Caco-2 (cell line): ENCODE measurements around the gene CRTAC1. TPM values are rescaled to one million over a fixed set of nuclear protein-coding genes. Genes with fewer than 3 reads are reported as not detected.

ENCODE experiments used
- BruUV-seq: library from RNA; stranded (reverse); fragments of 400-500 nt; replicated peaks from 2 replicates; lab custom pipeline; 2021; lab: Mats Ljungman, UMichigan
- CTCF ChIA-PET: fragments of 300-600 bp; sonication (Branson Sonifier 250); formaldehyde crosslinking; loops from one replicate; lab custom pipeline; 2022; ENCODE audit warnings: antibody characterized with exemption; lab: Charles Lee
- POLR2A ChIA-PET: fragments of 300-600 bp; sonication (Branson Sonifier 250); formaldehyde crosslinking; loops from one replicate; lab custom pipeline; 2022; ENCODE audit warnings: antibody characterized with exemption; lab: Charles Lee
- DNase-seq, 2 experiments: peaks; one replicate each; pipeline versions ENCODE4 v3.0.0 to v3.0.0-alpha.2; 2020 to 2022
- H3K27me3 ChIP-seq: replicated peaks from 2 replicates; pipeline ENCODE4 v1.6.0; 2011; ENCODE audit warnings: low read length; ENCODE audit not compliant: control insufficient read depth, insufficient read depth
- H3K36me3 ChIP-seq: 2 replicates; pipeline ENCODE4 v1.5.1; 2011; ENCODE audit warnings: low read length; ENCODE audit not compliant: control insufficient read depth, insufficient read depth
- H3K4me1 ChIP-seq: fragments of 250-450 bp; sonication (Bioruptor Pico); 2 replicates; pipeline ENCODE4 v1.5.1; 2020; ENCODE audit warnings: mild to moderate bottlenecking
- H3K4me3 ChIP-seq: 2 replicates; pipeline ENCODE4 v1.5.1; 2011; ENCODE audit warnings: low read depth, mild to moderate bottlenecking, control low read depth, low read length
- H3K9me3 ChIP-seq: fragments of 250-450 bp; sonication (Bioruptor Pico); 2 replicates; pipeline ENCODE4 v1.5.1; 2020; ENCODE audit warnings: mild to moderate bottlenecking, moderate library complexity
- H3K27ac Mint-ChIP-seq: one replicate; pipeline ENCODE4 v1.8.0; 2022; ENCODE audit warnings: mixed read lengths; ENCODE audit not compliant: unreplicated experiment
- H3K27me3 Mint-ChIP-seq: one replicate; pipeline ENCODE4 v1.8.0; 2022; ENCODE audit warnings: mixed read lengths; ENCODE audit not compliant: insufficient read depth, unreplicated experiment
- H3K36me3 Mint-ChIP-seq: one replicate; pipeline ENCODE4 v1.8.0; 2022; ENCODE audit warnings: mild to moderate bottlenecking, mixed read lengths; ENCODE audit not compliant: insufficient read depth, unreplicated experiment
- H3K4me1 Mint-ChIP-seq: one replicate; pipeline ENCODE4 v1.8.0; 2022; ENCODE audit warnings: low read depth, mixed read lengths; ENCODE audit not compliant: unreplicated experiment
- H3K4me3 Mint-ChIP-seq: one replicate; pipeline ENCODE4 v1.8.0; 2022; ENCODE audit warnings: mild to moderate bottlenecking, moderate library complexity, mixed read lengths; ENCODE audit not compliant: unreplicated experiment
- H3K9me3 Mint-ChIP-seq: one replicate; pipeline ENCODE4 v1.8.0; 2022; ENCODE audit warnings: mixed read lengths; ENCODE audit not compliant: unreplicated experiment
- intact Hi-C: fragments of 100-400 bp; cut with micrococcal nuclease; formaldehyde crosslinking; loops from one replicate; pipeline ENCODE4 v1.10.0; 2022; ENCODE audit not compliant: unreplicated experiment
- total RNA-seq: library from RNA; stranded (reverse); gene quantifications from 2 replicates; pipeline ENCODE4 v1.2.3, GENCODE V29; 2022
- TF ChIP-seq, protein P1 (sequence below), 2 experiments: fragments of 200-600 bp in 1 of 2; IDR thresholded peaks; 1 replicate in 1 of 2; 2 replicates in 1 of 2; pipeline versions ENCODE4 v1.5.1 to v1.8.0; 2011 to 2022; ENCODE audit warnings: antibody characterized with exemption in 1 of 2, control low read depth in 1 of 2, inconsistent platforms in 1 of 2, low read depth in 1 of 2, low read length in 1 of 2, mild to moderate bottlenecking in 1 of 2, moderate library complexity in 1 of 2; ENCODE audit not compliant: insufficient read depth in 1 of 2, severe bottlenecking in 1 of 2, unreplicated experiment in 1 of 2

Gene CRTAC1
- total RNA-seq, 1 experiment from 2014 or later, result not detected

- intact Hi-C loops, result no loop called here
- no peak overlapping the region for H3K4me3 Mint-ChIP-seq
- peaks cover 7% of the 10 kb centered on the region for H3K4me1 Mint-ChIP-seq
- no TSS peak for BruUV-seq
- DNase-seq, result no peak
- CTCF ChIA-PET, result no interaction called here
- no peaks in the 10 kb centered on the region for H3K9me3 Mint-ChIP-seq
- no peaks in the 10 kb centered on the region for H3K36me3 Mint-ChIP-seq
- TF ChIP-seq, protein P1, sequence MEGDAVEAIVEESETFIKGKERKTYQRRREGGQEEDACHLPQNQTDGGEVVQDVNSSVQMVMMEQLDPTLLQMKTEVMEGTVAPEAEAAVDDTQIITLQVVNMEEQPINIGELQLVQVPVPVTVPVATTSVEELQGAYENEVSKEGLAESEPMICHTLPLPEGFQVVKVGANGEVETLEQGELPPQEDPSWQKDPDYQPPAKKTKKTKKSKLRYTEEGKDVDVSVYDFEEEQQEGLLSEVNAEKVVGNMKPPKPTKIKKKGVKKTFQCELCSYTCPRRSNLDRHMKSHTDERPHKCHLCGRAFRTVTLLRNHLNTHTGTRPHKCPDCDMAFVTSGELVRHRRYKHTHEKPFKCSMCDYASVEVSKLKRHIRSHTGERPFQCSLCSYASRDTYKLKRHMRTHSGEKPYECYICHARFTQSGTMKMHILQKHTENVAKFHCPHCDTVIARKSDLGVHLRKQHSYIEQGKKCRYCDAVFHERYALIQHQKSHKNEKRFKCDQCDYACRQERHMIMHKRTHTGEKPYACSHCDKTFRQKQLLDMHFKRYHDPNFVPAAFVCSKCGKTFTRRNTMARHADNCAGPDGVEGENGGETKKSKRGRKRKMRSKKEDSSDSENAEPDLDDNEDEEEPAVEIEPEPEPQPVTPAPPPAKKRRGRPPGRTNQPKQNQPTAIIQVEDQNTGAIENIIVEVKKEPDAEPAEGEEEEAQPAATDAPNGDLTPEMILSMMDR (IDR thresholded peaks at IDR 0.05; ENCODE audit: insufficient read depth in 1 of 2, low read depth in 1 of 2, low read length in 1 of 2, severe bottlenecking in 1 of 2, unreplicated experiment in 1 of 2), result no peak
- H3K9me3 ChIP-seq, result no peaks in the 10 kb centered on the region
- H3K27ac Mint-ChIP-seq, result no peak overlapping the region
- no peaks in the 10 kb centered on the region for H3K36me3 ChIP-seq
- POLR2A ChIA-PET, result no interaction called here
- peaks cover 1% of the 10 kb centered on the region for H3K27me3 ChIP-seq
- H3K4me1 ChIP-seq, result no peaks in the 10 kb centered on the region
- peaks cover 31% of the 10 kb centered on the region for H3K27me3 Mint-ChIP-seq
- no peak overlapping the region for H3K4me3 ChIP-seq
Measured at GRCh38 chr10:97920865-97921264, 109.6 kb downstream of the CRTAC1 start.

DNA sequence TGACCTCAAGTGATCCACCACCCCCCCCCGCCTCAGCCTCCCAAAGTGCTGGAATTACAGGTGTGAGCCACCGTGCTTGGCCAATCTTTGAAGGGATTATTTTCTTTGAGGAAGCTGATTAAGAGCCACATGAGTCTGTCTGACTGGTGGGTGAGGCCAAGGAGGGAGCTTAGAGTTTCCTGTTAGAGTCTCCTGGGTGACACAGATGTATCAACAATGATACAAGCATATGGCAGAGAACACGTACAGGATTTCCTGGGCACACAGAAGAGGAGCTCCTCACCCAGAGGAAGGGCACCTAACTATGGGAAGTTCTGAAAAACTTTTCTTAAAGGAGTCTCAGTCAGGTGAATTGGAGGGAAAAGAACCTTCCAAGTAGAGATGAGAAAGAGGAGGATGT lies 111.4 kb downstream of the CRTAC1 start:
- TF ChIP-seq, protein P1 (IDR thresholded peaks at IDR 0.05; ENCODE audit: insufficient read depth in 1 of 2, low read depth in 1 of 2, low read length in 1 of 2, severe bottlenecking in 1 of 2, unreplicated experiment in 1 of 2), result no peak
- intact Hi-C loops, result no loop called here
- Histone ChIP-seq H3K4me1 (no peaks in the 10 kb centered on the region), H3K9me3 (no peaks in the 10 kb centered on the region), H3K4me3 (no peak overlapping the region), H3K36me3 (no peaks in the 10 kb centered on the region), H3K27me3 (peaks cover 2% of the 10 kb centered on the region; the same call in 1 of the 2 replicates)
- H3K4me3 Mint-ChIP-seq, result no peak overlapping the region
- peaks cover 20% of the 10 kb centered on the region for H3K27me3 Mint-ChIP-seq
- POLR2A ChIA-PET, result no interaction called here
- H3K4me1 Mint-ChIP-seq, result peaks cover 7% of the 10 kb centered on the region
- no TSS peak for BruUV-seq
- DNase-seq, result no peak
- CTCF ChIA-PET, result interaction anchor here (0.7 to 1.3 kb wide), 2 partner anchors 115 to 122 kb away, joined by 3 to 4 read pairs; no protein-coding TSS in a partner anchor
- H3K27ac Mint-ChIP-seq, result no peak overlapping the region
- no peaks in the 10 kb centered on the region for H3K36me3 Mint-ChIP-seq
- no peaks in the 10 kb centered on the region for H3K9me3 Mint-ChIP-seq

GRCh38 chr10:97916586-97916985 lies 113.8 kb downstream of the CRTAC1 start:
- H3K4me1 ChIP-seq, result no peaks in the 10 kb centered on the region
- H3K9me3 ChIP-seq, result no peaks in the 10 kb centered on the region
- TF ChIP-seq, protein P1 (IDR thresholded peaks at IDR 0.05; ENCODE audit: insufficient read depth in 1 of 2, low read depth in 1 of 2, low read length in 1 of 2, severe bottlenecking in 1 of 2, unreplicated experiment in 1 of 2), result no peak
- no peak overlapping the region for H3K4me3 ChIP-seq
- ChIA-PET CTCF (interaction anchor here (0.7 to 1.6 kb wide), 3 partner anchors 125 to 405 kb away, joined by 3 to 5 read pairs (median 4); no protein-coding TSS in a partner anchor), POLR2A (no interaction called here)
- H3K36me3 ChIP-seq, result no peaks in the 10 kb centered on the region
- no TSS peak for BruUV-seq
- intact Hi-C loops, result no loop called here
- H3K4me1 Mint-ChIP-seq, result peaks cover 7% of the 10 kb centered on the region
- H3K9me3 Mint-ChIP-seq, result no peaks in the 10 kb centered on the region
- H3K4me3 Mint-ChIP-seq, result no peak overlapping the region
- no peak overlapping the region for H3K27ac Mint-ChIP-seq
- H3K36me3 Mint-ChIP-seq, result no peaks in the 10 kb centered on the region
- DNase-seq, result no peak
- peaks cover 23% of the 10 kb centered on the region for H3K27me3 Mint-ChIP-seq
- H3K27me3 ChIP-seq, result peaks cover 1% of the 10 kb centered on the region; the same call in 1 of the 2 replicates
